GM19238 (cell line): ENCODE data around the gene GAS7.

Experiments
- DNase-seq: peaks from one replicate; pipeline ENCODE4 v3.0.0; 2011; ENCODE audit warnings: low spot score; ENCODE audit not compliant: insufficient read length

Gene GAS7

DNA sequence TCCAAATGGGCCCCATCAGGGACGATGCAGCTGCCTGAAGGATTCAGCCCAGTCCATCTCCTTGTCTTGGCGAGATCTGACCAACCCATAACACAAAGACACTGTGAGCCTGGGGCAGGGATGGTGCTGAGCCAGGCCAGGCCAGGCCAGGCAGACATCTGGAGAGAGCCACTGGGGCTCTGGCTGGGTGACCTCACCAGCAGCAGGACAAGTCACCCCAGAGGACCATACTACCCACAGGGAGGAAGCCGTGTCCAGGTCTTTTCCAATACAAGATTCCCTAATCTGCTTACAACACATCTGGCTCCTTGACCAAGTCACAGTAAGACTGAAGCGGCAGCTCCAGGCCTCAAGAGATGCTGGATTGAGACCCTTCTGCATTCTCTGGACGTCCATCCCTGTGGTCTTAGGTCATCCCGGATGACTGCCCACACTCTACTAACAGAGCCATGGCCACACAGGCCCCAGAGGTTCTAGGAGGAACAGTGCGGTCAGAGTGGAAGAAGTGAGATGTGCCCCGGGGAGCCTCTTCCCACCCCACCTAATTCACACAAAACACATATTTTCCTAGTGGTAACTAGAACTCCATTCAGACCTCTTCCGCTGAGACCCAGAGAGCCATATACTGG lies 211.5 kb downstream of the GAS7 start:
- DNase-seq = no peak

DNA sequence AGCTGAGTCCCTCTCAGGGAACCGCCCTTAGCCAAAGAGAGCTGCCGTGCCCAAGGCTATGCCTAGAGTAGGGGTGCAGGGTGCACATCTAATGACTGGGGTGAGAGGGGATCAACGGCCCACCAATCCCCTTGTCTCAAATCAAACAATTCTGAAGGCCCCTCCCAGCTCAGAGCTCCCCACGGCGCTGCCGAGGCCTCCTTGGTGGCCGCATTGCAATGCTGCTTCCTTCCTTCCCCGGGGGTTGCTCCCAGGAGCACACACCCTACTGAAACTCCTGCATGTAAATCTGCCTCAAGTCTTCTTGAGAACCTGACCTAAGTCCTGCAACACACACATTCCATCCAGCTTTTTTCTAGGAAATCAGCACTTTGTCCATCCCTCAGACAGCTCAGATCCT lies 212.8 kb downstream of the GAS7 start:
- DNase-seq = no peak

DNA sequence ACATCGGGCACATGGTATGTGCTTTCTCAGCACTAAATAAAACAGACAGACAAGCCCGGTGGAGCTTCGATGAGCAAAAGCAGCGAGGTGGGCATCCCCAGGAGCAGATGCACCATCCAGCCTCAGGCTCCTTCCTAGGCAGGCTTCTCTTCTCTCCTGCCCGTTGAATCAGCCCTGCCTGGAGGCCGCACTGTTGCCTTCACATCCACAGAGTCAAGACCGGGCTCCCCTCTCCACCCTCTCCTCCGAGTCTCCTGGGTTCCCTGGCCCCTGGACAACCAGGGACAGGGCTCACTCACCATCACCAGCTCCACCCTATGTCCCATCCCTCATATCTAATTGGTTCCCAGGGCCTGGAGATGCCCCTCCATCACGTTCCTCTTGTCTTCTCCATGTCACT lies 213.6 kb downstream of the GAS7 start:
- no peak for DNase-seq

DNA sequence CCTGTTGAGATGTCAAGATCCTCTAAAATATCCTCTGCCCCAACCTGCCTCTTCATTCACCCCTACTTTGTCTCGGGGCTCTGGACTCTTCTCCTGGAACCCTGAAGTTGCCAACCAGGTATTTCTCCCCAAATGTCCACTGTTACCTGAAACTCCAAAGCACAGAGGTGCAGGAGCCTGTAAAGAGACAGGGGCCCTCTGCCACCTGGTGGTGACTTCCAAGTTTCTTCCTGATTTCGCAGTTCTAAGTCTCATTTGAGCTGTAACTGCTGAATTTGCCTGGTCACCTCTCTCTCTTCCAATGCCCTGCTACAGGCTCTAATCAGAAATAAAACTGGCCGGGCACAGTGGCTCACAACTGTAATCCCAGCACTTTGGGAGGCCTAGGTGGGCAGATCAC lies 216.2 kb downstream of the GAS7 start:
- no peak for DNase-seq

DNA sequence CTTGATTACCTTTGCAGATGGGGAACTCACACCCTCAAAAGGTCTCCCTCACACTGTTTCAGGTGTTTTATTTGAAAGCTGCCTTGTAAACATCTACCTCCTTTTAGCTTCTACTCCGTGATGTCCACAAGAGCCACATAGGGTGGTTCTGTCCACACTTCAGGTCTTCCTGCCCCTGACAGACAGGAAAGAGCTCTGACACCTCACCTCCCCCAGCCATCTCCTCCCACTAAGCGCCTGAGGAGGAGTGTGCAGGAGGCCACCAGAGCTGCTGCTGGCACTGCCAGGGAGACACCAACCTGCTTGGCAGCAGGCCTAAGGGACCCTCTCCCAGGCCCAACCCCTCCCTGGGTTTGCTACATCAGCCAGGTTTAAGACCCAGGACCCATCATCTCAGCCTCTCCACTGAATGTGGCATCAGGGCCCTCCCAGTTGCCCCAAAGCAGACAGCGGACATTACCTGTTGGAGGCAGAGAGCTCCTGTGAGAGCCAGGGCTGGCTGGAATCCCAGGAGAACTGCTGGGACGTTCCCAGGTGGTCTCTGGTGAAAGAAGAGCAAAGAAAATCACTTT lies 217.0 kb downstream of the GAS7 start:
- no peak for DNase-seq

DNA sequence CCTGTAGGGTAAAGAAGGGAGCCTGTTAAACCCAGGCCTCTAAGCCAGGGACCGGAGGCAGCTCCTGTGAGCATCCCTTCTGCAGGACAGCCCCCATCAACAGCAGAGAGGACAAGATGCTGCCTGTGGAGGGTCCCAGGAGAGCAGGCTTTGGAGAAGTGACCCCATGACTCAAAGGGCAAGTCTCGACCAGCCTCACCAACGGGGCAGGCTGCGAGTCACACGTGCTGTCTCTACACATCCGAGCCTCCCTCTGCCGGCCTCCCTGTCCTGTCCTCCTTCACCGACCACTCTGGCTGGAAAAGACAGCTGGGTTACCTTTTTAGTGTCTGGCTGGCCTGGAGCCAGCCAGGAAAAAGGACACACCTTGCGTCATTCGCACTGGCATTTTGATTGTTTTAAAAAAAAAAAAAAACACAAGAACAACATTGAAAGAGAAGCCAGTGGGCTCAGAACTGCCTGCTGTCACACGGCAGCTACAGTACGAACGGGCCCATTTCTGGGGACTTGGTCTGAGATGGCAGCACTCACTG lies 218.9 kb downstream of the GAS7 start:
- no peak for DNase-seq

DNA sequence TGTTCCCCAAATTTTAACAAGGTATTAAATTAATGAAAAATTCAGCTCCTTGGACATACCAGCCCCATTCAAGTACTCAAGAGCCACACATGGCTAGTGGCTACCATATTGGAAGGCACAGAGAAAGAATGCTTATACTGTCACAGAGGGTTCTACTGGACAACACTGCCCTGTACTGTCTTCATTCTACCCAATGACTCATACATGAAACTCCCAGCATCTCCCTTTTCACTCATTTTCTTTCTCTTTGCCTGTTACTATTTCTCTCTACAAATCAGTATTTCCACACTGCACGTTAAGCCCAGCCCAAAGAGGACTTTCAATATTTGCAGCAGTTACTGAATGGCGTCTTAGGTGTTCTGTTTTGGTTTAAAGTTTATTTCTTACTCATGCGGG lies 221.2 kb downstream of the GAS7 start:
- no peak for DNase-seq

DNA sequence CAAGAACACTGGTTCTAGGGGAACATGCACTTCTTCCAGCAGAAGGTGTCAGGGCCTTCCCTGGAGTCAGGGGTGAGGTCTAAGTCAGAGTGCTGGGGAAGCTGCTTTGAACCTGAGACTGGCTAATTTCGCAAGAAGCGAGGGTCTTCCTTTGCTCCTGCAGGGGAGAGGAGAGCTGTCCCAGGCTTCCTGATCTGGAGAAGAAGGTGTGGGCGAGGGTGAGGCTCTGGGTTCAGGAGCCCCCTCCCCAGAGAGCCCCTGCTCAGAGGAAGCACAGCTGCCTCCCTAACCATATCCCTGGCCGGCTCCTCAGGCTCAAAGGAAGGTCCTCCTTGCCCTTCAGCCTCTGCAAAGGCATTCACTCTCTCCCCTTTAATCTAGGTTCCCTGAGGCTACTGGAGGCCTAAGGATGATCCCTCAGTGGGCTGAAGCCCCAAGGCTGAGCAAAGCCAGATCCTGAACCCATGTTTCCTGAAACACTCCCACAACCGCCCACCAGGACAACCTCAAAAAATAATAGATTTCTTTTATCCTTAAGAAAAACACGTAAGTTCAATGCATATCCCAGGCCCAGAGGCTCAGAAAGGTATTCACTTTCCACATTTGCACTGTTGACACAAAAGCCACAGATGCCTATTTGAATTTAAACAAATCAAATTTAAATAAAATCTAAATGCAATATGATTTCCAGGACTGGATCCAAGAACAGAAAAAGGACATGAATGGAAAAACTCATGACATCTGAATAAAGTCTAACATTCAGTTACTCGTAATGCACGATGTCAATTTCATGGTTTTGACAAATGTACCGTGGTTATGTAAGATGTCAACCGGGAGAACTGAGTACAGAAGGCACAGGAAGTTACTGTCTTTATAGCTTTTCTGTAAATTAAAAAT lies 221.9 kb downstream of the GAS7 start:
- no peak for DNase-seq

DNA sequence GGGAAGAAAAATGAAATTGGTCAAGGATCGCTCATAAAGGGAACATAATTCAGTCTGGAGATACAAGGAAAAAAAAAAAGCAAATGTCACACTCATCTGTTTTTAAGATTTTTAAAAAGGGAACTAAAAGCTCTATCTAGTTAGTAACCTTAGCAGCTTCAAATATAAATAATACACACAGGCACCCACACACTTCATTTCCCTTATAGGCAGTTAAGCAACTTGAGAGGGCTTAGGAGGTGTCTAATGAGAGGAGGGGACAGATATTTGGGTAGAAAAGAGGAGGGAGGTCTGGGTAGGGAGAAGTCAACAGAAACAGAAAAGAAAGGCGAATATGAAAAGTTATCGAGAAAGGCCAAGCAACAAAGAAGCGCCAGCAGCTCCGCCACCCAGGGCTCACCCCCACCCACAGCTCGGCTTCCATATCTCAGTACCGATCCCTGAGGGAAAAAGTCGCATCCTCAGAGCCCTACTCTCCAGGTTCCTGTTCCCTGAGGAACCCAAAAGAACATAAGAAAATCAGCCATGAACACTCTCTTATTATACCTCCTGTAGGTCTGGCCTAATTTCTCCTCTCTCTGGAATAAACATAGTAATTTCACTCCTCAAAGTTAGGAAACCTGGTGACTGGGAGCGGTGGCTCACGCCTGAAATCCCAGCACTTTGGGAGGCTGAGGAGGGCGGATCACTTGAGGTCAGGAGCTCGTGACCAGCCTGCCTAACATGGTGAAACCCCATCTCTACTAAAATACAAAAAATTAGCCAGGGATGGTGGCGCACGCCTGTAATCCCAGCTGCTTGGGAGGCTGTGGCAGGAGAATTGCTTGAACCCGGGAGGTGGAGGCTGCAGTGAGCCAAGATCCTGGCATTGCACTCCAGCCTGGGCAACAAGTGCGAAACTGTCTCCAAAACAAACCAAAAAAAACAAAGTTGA lies 223.7 kb downstream of the GAS7 start:
- DNase-seq = no peak

DNA sequence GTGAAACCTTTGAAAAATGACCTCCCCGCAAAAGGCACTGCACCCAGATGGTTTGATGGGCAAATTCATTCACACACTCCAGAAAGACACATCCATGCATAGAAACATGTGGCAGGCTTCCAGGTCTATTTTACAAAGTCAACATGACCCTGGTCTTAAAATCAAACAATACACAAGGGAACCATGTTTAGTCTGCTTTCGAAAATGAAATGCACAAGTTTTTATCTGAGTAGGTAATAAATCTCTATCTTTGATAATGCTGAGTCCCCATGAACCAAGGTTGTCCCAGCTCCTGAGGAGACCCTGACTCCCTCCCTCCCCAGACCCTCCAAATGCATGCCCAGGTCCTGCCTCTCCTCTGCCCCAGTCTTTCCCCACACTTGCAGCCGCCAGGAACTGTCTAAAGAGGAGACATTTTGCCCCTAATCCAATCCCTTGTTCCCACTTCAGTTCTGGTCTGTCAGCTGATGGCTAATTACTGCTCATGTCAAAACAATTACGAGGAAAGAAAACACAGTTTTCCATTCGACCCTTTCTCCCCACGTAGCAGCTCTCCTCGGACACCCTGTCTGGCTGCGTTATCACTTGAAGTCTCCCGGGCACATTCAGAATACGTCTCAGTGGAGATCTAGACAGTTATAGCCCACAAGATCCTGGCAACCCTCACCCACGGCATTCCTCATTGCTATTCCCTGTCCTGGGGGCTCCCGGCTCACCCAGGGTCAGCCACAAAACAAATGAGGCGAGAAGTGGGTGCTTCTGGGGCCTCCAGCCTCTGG lies 224.5 kb downstream of the GAS7 start:
- DNase-seq = no peak

DNA sequence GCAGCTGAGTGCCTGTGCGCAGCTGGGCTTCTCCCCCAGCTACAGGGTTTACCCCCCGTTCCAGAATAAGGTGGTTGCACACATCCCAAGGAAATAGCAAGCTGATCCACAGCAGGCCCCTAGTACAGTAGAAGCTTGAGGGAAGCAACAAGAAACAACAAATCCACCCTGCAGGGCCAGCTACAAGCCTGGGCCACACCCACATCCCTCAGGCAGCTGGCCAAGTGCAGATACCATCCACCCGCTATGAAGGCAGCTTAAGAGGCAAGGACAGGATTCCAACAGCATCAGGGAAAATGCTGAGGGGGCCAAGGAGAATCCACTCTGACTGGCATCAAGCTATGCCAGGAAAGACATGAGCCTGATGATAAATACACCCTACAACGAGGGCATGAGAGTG lies 226.4 kb downstream of the GAS7 start:
- no peak for DNase-seq

DNA sequence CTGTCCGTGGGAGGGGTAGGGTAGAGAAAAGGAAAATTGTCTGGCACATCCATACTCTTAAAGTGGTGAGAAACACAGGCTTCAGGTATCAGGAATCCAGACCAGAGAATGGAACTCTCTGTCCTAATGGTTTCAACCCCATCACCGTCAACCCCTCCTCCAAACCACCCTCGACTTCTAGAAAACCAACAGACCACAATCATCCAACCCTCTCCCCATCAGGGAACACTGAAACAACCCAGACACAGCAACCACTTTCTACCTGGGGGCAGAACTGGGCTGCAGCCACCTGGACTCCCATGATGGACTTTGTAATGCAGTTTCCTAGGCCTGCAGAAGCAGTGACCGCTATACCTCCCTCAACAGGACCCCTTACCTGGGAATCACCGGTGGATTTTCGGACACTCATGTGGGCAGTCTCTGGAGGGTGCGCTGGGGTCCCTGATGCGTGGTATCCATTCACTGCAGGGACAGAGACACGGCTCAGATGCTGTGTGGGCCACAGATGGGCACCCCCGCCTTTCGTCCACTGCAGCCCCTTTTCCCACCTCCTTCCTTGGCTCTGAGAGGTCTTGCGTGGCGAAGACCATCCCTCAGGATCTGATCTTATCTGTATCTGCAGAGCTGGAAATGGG lies 229.0 kb downstream of the GAS7 start:
- no peak for DNase-seq

DNA sequence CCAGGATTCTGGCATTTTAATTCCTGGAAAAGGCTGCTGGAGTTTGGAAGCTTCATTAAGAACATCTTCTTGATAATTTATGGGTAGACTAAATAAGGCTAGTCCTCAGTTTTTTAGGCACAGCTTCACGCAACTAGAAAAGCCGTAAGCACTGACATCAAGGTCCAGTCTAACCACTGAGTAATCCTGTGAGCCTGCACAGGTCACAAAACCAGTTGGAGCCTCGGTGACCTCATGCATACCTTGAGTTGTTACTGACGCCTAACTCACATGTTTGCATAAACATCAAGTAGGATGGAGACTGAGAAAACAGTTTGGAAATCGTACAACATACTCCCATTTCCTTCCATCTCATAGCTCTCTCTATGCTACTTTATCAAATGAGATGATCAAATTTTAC lies 229.5 kb downstream of the GAS7 start:
- no peak for DNase-seq

DNA sequence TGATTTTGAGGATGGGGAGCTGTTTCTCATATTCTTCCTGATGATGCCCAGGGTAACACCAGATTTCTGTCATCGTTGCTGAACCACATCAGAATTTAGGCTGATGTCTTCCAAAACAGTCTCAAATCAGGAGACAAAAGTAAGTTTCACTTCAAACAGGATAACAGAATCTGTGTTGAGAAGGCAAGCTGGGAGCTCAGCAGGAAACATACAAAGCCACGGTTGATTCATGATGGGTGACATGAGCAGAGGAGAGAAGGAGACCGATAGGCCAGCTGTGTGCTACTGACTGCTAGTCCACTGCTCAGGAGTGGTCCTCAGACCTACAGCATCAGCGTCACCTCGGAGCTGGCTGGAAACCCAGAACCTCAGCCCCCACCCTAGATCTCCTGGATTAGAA lies 230.4 kb downstream of the GAS7 start:
- DNase-seq = no peak

DNA sequence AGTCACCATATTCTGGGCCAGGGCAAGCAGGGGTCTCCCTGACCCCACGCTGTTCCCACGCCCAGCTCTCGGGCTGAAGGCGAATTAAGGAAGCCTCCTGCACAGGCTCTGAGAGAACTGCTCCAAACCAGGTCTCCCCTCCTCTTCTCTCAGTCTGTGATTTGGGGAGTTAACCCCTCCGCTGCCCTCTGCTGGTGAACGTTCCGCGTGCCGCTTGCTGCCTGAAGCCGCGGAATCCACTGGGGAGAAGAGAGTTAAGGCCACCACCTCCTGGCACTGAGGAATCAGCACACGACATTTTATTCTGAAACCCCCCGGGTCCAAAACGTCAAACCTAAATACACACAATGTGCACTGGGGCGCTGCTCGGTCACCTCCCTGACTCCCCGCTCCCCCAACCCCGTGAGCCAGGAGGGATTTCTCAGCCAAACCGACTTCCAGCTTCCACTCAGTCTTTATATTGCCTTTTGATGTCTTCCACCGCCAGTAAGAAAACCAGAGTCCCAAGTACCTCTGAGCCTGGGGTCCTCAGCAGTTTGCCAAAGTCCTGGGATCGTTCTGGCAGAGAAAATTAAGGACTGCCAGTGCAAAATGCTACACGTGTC lies 238.9 kb downstream of the GAS7 start:
- peak; percentile 60 for DNase-seq

DNA sequence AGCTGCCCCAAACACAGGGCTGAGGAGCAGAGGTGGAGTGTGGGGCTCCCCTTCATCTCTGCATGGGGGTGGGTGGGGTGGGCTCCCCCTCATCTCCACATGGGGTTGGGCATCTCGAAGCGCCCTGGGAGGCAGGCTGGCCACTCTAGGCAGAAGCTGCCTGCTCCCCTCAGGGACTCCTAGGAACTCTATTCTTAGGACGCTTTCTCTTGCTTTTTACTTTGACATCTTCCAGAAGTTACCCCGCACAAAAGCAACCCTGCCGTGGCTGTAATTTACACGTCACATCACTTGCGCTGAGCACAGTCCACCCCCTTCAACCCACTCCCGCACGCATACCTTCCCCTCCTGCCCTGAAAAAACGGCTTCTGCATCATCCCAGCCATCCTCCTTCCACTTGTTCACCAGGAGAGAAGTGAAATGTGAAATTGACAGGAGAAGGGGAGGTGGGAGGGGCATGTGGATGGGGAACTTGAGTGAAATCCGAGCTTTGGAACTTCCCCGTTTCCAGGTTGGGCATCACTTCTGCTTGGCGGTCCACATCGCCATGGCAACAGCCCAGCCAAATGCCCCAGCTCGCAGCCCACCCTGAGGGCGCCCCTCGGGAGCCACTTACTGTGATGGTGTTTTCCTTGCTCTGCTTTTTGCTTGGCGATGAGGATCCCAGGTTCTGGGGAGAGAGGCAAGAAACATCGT lies 239.7 kb downstream of the GAS7 start:
- DNase-seq = no peak

DNA sequence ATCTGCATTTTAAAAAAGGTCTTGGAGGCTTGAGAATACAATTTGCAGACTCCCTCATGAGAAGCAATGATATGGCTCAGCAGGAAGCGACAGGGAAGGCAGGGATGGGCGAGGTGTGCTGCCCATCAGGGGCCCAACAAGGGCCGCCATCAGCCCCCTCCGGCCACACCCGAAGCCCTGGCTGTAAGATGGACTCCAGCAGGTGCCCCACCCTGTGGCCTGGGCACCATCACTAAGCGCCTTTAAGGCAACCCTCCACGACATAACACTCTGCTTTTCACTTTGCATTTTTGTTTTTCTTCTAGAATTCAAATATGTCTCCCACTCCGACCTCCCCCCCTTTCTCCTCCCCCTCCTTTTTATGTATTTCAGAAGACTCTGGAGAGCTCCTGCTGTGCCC lies 241.2 kb downstream of the GAS7 start:
- no peak for DNase-seq

DNA sequence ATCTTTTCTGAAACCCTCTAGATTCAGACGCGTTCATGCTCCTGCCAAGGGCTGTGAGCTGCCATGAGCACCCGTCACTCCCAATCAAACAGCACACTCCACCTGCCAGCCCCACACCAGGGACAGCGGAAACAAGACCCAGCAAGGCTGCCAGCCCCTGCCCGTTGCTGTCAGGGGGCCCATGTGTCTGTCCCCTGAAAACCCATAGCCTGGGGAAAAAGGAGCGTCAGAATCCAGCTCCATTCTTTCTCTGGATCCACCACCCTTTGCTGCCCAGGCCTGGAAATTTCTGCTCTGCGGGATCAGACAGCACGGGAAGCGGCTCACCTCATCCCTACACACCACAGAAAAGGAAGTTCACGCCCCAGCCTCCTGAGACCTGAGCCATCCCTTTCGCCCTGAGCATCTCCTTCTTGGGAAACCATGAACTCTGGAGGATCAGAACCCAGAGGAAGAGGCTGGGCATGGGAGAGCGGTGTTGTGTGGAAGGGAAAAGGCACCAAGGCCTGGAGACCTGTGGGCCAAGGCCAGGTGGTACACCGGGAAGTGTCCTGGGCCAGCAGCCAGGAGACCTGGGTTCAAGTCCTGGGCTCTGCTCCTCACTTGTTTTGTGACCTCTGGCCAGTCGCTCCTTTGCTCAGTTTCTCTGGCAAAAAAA lies 241.8 kb downstream of the GAS7 start:
- no peak for DNase-seq

DNA sequence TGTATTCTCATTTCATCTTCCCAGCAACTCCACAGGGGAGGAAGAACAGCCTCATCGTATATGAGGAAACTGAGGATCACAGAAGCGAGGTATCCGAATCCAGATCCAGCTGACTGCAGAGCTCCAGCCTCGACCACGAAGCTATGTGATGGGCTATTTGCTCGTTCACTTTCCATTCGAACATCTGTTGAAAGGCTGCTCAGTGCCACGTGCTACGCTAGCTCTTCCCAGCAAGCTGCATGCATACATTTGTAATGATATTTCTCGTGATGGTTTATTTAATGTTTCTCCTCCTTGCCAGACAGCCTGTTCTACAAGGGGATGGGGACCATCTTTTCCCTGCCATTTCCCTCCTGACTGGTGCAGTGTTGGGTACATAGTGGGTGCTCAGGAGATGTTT lies 244.9 kb downstream of the GAS7 start:
- no peak for DNase-seq
